Mesothelial cell of epicardium (in vitro differentiated cells): ENCODE results near the gene MRPL54. TPM values are rescaled to one million over a fixed set of nuclear protein-coding genes. Genes with fewer than 3 reads are reported as not detected.

Experiments
- DNase-seq, 2 experiments: peaks; one replicate each; pipeline ENCODE4 v3.0.0; 2021; ENCODE audit warnings: low spot score in 2 of 2; ENCODE audit not compliant: unreplicated experiment in 2 of 2
- H3K27ac Mint-ChIP-seq: 2 replicates; pipeline ENCODE4 v1.8.0; 2021; ENCODE audit warnings: mixed read lengths
- H3K27me3 Mint-ChIP-seq: 2 replicates; pipeline ENCODE4 v1.8.0; 2021; ENCODE audit warnings: low read depth, mixed read lengths
- H3K36me3 Mint-ChIP-seq: 2 replicates; pipeline ENCODE4 v1.8.0; 2021; ENCODE audit warnings: mixed read lengths
- H3K4me1 Mint-ChIP-seq: 2 replicates; pipeline ENCODE4 v1.8.0; 2021; ENCODE audit warnings: mixed read lengths
- H3K4me3 Mint-ChIP-seq: 2 replicates; pipeline ENCODE4 v1.8.0; 2021; ENCODE audit warnings: mild to moderate bottlenecking, moderate library complexity, mixed read lengths
- H3K9me3 Mint-ChIP-seq: 2 replicates; pipeline ENCODE4 v1.8.0; 2021; ENCODE audit warnings: mixed read lengths
- CTCF ChIP-seq: fragments of 200-600 bp; sonication (generic); IDR thresholded peaks from one replicate; pipeline ENCODE4 v1.5.0; 2021; ENCODE audit warnings: antibody characterized with exemption; ENCODE audit not compliant: unreplicated experiment
- total RNA-seq: library from RNA; stranded (reverse); gene quantifications from 3 replicates; pipeline ENCODE4 v1.2.1, GENCODE V29; 2021

The MRPL54 gene
- total RNA-seq, 1 donor from 2014 or later: 30.2 TPM

- Mint-ChIP-seq H3K27ac (no peak within 1 kb of the TSS), H3K4me1 (peaks cover 2% of the 10 kb centered on the region), H3K36me3 (peaks cover 12% of the 10 kb centered on the region), H3K9me3 (peaks cover 12% of the 10 kb centered on the region), H3K4me3 (peak within 1 kb of the TSS; percentile 60), H3K27me3 (peaks cover 74% of the 10 kb centered on the region)
- no peak for TF ChIP-seq CTCF
- no peak for DNase-seq
Measured at GRCh38 chr19:3785938-3786824, 23.7 kb downstream of the MRPL54 start, which contains the start of gene MATK. TSS of gene MATK (minus strand) at chr19:3786381. CDS start at chr19:3785135, 1,246 bp downstream.

- no peak for DNase-seq
- H3K27me3 Mint-ChIP-seq: peaks cover 68% of the 10 kb centered on the region
- no peak overlapping the region for H3K27ac Mint-ChIP-seq
- TF ChIP-seq CTCF: no peak
- H3K4me1 Mint-ChIP-seq: peaks cover 2% of the 10 kb centered on the region
- H3K4me3 Mint-ChIP-seq: no peak overlapping the region
- peaks cover 4% of the 10 kb centered on the region for H3K9me3 Mint-ChIP-seq
- H3K36me3 Mint-ChIP-seq: no peaks in the 10 kb centered on the region
Measured at GRCh38 chr19:3788996-3789778, 26.7 kb downstream of the MRPL54 start.

- H3K4me1 Mint-ChIP-seq: peaks cover 2% of the 10 kb centered on the region
- peaks cover 57% of the 10 kb centered on the region for H3K27me3 Mint-ChIP-seq
- DNase-seq: no peak
- peaks cover 4% of the 10 kb centered on the region for H3K9me3 Mint-ChIP-seq
- TF ChIP-seq CTCF: no peak
- no peaks in the 10 kb centered on the region for H3K36me3 Mint-ChIP-seq
- H3K27ac Mint-ChIP-seq: no peak overlapping the region
- no peak overlapping the region for H3K4me3 Mint-ChIP-seq
Measured at GRCh38 chr19:3790209-3790734, 27.8 kb downstream of the MRPL54 start.

- Mint-ChIP-seq H3K27me3 (peaks cover 51% of the 10 kb centered on the region), H3K36me3 (no peaks in the 10 kb centered on the region), H3K9me3 (peaks cover 4% of the 10 kb centered on the region), H3K4me3 (no peak overlapping the region), H3K27ac (no peak overlapping the region), H3K4me1 (no peaks in the 10 kb centered on the region)
- TF ChIP-seq CTCF: no peak
- DNase-seq: no peak
Measured at GRCh38 chr19:3790941-3791340, 28.5 kb downstream of the MRPL54 start.

- Mint-ChIP-seq H3K27me3 (peaks cover 45% of the 10 kb centered on the region), H3K9me3 (peaks cover 11% of the 10 kb centered on the region), H3K4me3 (no peak overlapping the region), H3K27ac (no peak overlapping the region), H3K36me3 (no peaks in the 10 kb centered on the region), H3K4me1 (no peaks in the 10 kb centered on the region)
- no peak for DNase-seq
- no peak for TF ChIP-seq CTCF
Measured at GRCh38 chr19:3792114-3792513, 29.6 kb downstream of the MRPL54 start.
